Activated B cell treated with CpG ODN at 0.5 μM for 24 hours (primary cell): ENCODE measurements around the gene SLC37A1. TPM values are rescaled to one million over a fixed set of nuclear protein-coding genes. Genes with fewer than 3 reads are reported as not detected.

ENCODE experiments used
- ATAC-seq: fragments of 200-7000 bp; cut with Tn5 transposase; one replicate; pipeline ENCODE4 v1.10.0; 2021; ENCODE audit warnings: low read depth, mild to moderate bottlenecking, moderate library complexity
- CTCF ChIA-PET: fragments of 350-600 bp; sonication (Branson Sonifier 250); formaldehyde crosslinking; loops from one replicate; lab custom pipeline; 2021; ENCODE audit warnings: antibody characterized with exemption; lab: Charles Lee
- POLR2A ChIA-PET: fragments of 350-600 bp; sonication (Branson Sonifier 250); formaldehyde crosslinking; loops from one replicate; lab custom pipeline; 2021; ENCODE audit warnings: antibody characterized with exemption; lab: Charles Lee
- DNase-seq: peaks from one replicate; pipeline ENCODE4 v3.0.0; 2022
- H3K27ac Mint-ChIP-seq: one replicate; pipeline ENCODE4 v1.8.0; 2020; ENCODE audit warnings: mixed read lengths
- H3K27me3 Mint-ChIP-seq: one replicate; pipeline ENCODE4 v1.8.0; 2021; ENCODE audit warnings: mixed read lengths
- H3K36me3 Mint-ChIP-seq: one replicate; pipeline ENCODE4 v1.8.0; 2021; ENCODE audit warnings: low read depth, mixed read lengths
- H3K4me1 Mint-ChIP-seq: one replicate; pipeline ENCODE4 v1.8.0; 2021; ENCODE audit warnings: mixed read lengths
- H3K4me3 Mint-ChIP-seq: one replicate; pipeline ENCODE4 v1.8.0; 2020; ENCODE audit warnings: mild to moderate bottlenecking, mixed read lengths
- H3K9me3 Mint-ChIP-seq: one replicate; pipeline ENCODE4 v1.8.0; 2020; ENCODE audit warnings: mixed read lengths
- CTCF ChIP-seq: fragments of 200-600 bp; IDR thresholded peaks from one replicate; pipeline ENCODE4 v1.8.0; 2022; ENCODE audit warnings: antibody characterized with exemption, mild to moderate bottlenecking
- intact Hi-C: fragments of 100-400 bp; cut with micrococcal nuclease; formaldehyde crosslinking; loops from one replicate; pipeline ENCODE4 v1.15.1; 2024
- total RNA-seq: library from RNA; stranded (reverse); gene quantifications from 2 replicates; pipeline ENCODE4 v1.2.3, GENCODE V29; 2022

The SLC37A1 gene
- total RNA-seq = 39.8 and 47.9 TPM in 2 replicates

DNA sequence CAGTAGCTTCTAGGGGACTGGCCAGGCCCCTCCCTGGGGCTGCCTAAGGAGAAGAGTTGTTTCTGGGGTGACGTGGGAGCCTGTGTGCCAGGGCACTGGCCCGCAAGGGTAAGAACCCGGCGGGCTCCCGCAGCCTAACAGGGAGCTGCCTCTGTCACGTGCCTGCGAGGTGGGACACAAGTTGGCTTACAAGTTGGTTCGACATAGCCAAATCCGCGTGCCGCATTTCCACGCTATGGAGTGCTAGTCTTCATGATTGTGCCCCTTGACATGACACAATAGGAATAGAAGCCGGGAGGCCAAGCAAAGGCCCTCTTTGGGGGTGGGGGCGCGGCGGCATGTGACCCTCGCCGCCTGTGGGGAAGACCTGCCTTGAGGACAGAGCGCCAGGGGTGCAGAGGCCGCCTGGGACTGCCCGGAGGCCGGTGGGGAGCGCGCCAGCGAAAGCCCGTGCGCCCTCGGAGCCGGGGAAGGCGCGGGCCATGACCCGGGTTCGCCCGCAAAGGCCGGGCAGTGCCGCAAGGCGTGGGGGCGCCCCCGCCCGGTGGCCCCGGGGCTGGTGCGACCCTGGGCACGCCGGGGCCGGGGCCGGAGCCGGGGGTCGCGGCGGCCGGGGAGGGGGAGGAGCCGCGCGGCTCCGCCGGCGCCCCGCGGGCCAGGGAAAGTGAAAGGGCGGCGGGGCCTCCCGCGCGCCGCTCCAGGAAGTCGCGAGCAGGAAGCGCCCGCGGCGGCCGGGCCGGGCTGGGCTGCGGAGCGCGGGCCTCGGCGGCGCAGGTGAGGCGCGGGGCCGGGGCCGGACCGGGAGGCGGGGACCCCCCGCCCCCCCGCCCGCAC lies at the start of gene SLC37A1:
TSS of gene SLC37A1 (plus strand) at position 702 of the 834 bp plus-strand sequence. CDS start 4,603 bp downstream, outside the sequence.
- no peak for TF ChIP-seq CTCF
- POLR2A ChIA-PET = interaction anchor here (0.6 to 6.1 kb wide), 11 partner anchors 8 to 588 kb away, joined by 3 to 91 read pairs (median 5); partner anchors contain the start of gene RSPH1
- peaks cover 42% of the 10 kb centered on the region for H3K4me1 Mint-ChIP-seq
- ATAC-seq (peak; percentile 66), DNase-seq (peak; percentile 63)
- H3K27me3 Mint-ChIP-seq = no peaks in the 10 kb centered on the region
- intact Hi-C loops = no loop called here
- H3K4me3 Mint-ChIP-seq = peak within 1 kb of the TSS; percentile 86
- peak within 1 kb of the TSS; percentile 87 for H3K27ac Mint-ChIP-seq
- peaks cover 22% of the 10 kb centered on the region for H3K36me3 Mint-ChIP-seq
- H3K9me3 Mint-ChIP-seq = no peaks in the 10 kb centered on the region
- CTCF ChIA-PET = interaction anchor here (1.8 kb wide), 1 partner anchor 23 kb away, joined by 8 read pairs; no protein-coding TSS in a partner anchor

DNA sequence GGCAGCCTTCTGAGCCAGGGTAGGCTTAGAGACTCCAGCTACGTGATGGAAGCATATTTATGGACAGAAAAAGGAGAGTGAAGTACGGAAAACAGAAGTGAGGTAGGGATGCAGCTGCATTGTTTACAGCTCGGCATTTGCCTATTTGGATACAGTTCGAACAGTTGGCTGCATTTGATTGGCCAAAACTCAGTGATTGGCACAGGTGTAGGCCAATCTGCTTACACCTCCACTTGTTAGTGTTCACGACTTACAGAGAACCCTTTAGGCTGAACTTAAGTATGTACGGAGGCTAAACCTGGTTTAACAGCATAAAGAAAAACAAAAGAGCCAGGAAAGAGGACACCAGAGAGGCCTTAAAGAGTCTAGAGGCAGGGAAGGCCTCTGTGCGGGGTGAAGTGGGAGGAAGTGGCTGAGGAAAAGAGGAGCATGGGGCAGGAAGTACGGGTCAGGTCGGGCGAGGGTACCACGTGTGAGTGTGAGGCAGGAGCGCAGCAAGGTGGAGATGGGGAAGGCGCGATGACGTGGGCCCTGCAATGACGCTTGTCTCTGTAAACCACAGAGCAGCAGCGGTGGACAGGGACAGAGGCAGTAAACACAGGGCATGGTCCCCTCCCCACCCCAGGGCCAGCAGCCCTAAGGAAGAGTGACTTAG lies 49.7 kb upstream of the SLC37A1 start:
- Mint-ChIP-seq H3K9me3 (no peaks in the 10 kb centered on the region), H3K4me1 (peaks cover 90% of the 10 kb centered on the region), H3K27ac (peak overlapping the region; percentile 87), H3K4me3 (peak overlapping the region; percentile 5), H3K36me3 (no peaks in the 10 kb centered on the region), H3K27me3 (peaks cover 3% of the 10 kb centered on the region)
- ChIA-PET CTCF (interaction anchor here (0.7 kb wide), 1 partner anchor 153 kb away, joined by 5 read pairs; no protein-coding TSS in a partner anchor), POLR2A (interaction anchor here (0.7 to 0.8 kb wide), 2 partner anchors 101 to 127 kb away, joined by 3 to 10 read pairs; no protein-coding TSS in a partner anchor)
- intact Hi-C loops = loop anchor here (5.0 to 10.0 kb wide), 2 partner anchors 402 to 459 kb away; no protein-coding TSS in a partner anchor
- TF ChIP-seq CTCF = no peak
- ATAC-seq = no peak
- peak; percentile 26 for DNase-seq

DNA sequence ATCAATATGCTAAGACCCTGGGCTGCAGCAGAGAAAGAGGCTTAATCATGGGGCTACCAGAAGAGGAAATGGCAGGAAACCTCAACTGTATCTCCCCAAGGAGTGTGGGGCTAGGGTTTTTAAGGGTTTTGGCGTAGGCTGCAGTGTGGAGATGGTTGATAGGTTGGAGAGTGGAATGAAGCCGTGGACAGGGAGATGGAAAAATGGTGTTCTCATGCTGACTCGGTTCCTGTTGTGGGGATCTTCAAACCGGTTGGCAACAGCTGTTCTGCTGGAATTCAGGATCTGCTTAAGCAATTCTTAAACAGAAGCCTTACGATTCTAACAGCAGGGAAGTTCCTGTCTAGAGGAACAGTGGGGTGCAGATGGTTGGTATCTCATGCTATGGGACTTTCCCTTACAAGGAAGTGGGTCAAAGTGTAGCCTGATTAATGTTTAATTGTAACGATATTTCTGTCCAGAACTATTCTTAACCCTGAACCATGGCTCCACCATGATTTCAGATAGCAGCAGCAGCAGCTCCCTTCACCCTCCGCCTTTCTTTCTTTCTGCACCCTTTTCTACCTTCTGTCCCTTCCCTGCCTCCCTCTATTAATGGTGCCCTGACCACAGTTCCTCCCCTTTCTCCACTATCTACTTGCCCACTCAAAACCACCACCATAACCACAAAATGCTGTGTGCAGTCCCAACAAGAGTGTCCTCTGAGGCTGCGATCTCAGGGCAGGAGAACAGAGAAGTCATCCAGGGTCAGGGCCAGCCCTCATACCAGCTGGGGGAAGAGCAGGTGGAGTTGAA lies 48.4 kb upstream of the SLC37A1 start:
- H3K4me1 Mint-ChIP-seq = peaks cover 88% of the 10 kb centered on the region
- CTCF ChIA-PET = interaction anchor here (5.0 kb wide), 1 partner anchor 71 kb away, joined by 38 read pairs; no protein-coding TSS in a partner anchor

DNA sequence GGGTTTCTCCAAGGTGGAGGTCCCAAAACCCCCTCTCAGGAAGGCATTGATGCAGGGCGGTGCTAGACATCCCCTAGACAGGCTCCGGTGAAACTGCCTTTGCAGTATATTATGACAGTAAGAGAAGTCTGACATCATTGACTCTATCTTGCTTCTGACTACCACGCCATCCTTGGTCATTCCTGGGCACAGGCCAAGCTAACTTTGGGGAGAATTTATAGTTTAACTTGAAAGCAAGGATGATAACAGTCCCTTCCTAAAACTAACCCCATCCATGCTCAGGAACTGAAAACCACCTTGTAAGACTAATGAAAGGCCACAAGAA lies 47.9 kb upstream of the SLC37A1 start:
- peak; percentile 30 for ATAC-seq
- Mint-ChIP-seq H3K4me3 (peak overlapping the region; percentile 75), H3K4me1 (peaks cover 83% of the 10 kb centered on the region), H3K36me3 (no peaks in the 10 kb centered on the region), H3K27me3 (peaks cover 3% of the 10 kb centered on the region), H3K27ac (peak overlapping the region; percentile 87), H3K9me3 (no peaks in the 10 kb centered on the region)
- ChIA-PET POLR2A (interaction anchor here (0.5 to 1.5 kb wide), 4 partner anchors 9 to 537 kb away, joined by 4 to 6 read pairs (median 5); partner anchors contain the start of gene RSPH1), CTCF (interaction anchor here (5.0 kb wide), 1 partner anchor 70 kb away, joined by 38 read pairs; no protein-coding TSS in a partner anchor)
- DNase-seq = no peak
- intact Hi-C loops = loop anchor here (1.0 to 10.0 kb wide), 7 partner anchors 9 to 461 kb away; no protein-coding TSS in a partner anchor
- TF ChIP-seq CTCF = no peak

More for the DNA sequence above, 48.4 kb upstream of the SLC37A1 start:
- Mint-ChIP-seq H3K4me3 (peak overlapping the region; percentile 75), H3K27me3 (peaks cover 3% of the 10 kb centered on the region), H3K9me3 (no peaks in the 10 kb centered on the region), H3K36me3 (no peaks in the 10 kb centered on the region), H3K27ac (peak overlapping the region; percentile 87)
- POLR2A ChIA-PET = interaction anchor here (0.5 to 1.5 kb wide), 4 partner anchors 9 to 537 kb away, joined by 4 to 6 read pairs (median 5); partner anchors contain the start of gene RSPH1
- DNase-seq (peak; percentile 34), ATAC-seq (peak; percentile 32)
- intact Hi-C loops = loop anchor here (1.0 to 10.0 kb wide), 7 partner anchors 9 to 460 kb away; no protein-coding TSS in a partner anchor
- no peak for TF ChIP-seq CTCF
